Stimulated activated CD8-positive, alpha-beta memory T cell treated with anti-CD3 and anti-CD28 coated beads, Interleukin-4, amount 100 ng/mL, for 24 hours (primary cell): ENCODE results near the gene ACTN4.

Source experiments
- DNase-seq: peaks from one replicate; pipeline ENCODE4 v3.0.0-alpha.2; 2020; ENCODE audit warnings: low read depth

The ACTN4 gene

DNA sequence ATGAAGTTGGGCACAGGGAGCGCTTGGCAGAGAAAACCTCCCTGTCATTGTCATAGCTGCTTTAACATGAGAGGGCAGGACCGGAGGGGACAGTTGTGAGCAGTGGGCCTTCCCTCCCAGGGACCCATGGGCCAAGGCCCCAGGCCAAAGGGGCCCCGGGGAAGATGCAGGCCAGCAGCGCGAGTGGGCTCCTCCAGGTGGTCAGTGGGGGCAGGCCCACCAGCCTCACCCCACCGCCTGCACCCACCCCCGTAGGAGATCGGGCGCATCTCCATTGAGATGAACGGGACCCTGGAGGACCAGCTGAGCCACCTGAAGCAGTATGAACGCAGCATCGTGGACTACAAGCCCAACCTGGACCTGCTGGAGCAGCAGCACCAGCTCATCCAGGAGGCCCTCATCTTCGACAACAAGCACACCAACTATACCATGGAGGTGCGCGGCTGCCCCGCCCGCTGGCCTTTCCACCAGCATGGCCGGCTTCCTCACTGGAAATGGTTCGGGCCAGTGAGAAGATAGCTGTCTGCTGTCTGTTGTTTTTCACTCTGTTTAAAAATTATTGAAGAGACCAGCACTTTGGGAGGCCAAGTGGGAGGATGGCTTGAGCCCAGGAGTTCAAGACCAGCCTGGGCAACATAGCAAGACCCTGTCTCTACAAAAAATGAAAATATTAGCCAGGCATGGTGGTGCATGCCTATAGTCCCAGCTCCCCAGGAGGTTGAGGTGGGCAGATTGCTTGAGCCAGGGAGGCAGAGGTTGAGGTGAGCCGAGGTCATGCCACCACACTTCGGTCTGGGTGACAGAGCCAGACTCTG, 78.2 kb downstream of the ACTN4 start:
- no peak for DNase-seq

DNA sequence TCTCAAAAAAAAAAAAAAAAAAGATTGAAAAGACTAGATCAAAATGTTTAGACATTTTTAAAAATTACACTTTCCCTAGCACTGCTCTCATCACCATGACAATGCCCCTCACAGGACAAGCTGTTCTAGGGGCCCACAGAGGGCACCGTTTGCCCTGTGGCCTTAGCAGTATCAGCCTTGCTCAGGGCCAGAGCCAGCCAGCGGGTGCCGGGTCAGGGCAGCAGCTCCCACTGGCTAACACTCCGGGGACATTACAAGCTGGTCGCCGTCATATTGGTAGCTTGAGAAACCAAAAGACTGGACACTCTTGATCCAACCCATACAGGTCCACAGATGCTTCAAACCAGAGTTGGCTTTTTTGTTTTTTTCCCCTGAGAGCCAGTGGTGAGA, 78.8 kb downstream of the ACTN4 start:
- DNase-seq: no peak

DNA sequence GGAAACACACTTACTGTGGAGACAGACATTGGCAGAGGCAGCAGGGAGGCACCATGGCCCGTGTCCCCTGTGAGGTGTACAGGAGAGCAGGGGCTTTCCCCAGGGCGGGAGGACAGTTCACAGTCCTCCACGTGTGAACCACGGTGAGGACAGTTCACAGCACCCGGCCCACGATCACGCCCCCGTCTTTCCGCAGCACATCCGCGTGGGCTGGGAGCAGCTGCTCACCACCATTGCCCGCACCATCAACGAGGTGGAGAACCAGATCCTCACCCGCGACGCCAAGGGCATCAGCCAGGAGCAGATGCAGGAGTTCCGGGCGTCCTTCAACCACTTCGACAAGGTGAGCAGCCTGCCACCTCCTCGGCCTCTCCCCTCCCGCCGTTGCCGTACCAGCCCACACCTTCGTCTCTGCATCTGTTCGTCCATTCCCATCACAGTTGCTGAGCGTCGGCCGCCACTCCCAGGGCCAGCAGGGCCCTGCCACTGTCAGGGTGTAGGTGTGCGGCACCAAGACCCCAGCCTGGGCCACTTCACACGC, 79.4 kb downstream of the ACTN4 start:
- DNase-seq: peak; percentile 23

DNA sequence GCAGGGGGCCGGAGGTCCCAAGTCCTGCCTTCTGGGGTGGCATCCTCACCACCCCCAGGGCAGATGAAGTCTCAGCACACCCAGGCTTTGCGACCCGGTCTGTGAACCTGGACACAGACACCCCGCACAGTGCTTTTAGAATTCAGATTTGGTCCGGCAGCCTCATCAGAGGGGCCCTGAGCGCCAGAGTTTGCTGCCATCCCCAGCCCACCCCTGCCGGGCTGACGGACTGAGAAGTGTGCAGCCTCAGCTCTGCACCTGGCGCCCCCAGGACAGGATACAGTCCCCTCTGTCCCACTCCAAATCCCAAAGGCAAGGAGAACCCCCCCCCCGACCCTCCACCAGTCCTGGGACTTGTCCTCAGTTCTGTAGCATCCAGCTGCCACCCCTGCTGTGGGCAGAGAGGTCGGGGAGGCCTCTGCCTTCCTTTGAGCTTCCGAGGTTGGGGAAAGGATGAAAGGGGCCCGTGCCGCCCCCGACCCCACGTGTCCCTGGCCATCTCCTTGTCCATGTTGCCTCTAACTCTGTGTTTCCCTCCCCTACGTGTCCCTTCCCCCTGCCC, 79.9 kb downstream of the ACTN4 start:
- DNase-seq: no peak

DNA sequence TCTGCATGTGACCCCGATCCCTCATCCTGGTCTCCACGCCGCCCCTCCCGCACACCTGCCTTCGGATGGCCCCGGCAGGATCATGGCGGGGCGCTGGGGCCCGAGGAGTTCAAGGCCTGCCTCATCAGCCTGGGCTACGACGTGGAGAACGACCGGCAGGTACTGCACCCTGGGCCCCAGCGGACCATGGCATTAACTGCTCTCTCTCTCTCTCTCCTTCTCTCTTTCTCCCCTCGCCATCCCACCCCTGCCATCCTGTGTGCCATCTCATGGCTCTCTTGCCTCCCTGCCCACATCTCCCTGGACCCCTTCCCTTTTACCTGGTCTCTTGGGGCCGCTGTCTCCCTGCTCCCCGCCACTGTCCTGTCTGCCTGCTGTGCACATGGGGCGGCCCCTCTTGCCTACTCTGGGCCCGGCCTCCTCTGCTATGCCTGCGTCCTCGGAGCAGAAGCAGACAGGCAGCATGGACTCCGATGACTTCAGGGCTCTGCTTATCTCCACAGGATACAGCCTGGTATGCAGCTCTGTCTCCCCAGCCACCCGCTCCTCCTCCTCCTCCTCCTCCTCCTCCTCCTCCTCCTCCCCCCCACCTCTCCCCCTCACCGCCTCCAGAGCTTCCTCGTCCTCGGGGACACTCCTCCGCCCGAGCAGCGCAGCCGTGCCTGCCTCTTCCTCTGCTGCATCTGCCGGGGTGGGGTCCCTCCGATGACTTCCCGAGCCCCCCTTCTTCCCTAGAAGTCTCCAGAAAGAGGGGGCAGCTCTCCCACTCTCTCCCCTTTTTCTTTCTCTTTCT, 80.6 kb downstream of the ACTN4 start:
- DNase-seq: no peak

DNA sequence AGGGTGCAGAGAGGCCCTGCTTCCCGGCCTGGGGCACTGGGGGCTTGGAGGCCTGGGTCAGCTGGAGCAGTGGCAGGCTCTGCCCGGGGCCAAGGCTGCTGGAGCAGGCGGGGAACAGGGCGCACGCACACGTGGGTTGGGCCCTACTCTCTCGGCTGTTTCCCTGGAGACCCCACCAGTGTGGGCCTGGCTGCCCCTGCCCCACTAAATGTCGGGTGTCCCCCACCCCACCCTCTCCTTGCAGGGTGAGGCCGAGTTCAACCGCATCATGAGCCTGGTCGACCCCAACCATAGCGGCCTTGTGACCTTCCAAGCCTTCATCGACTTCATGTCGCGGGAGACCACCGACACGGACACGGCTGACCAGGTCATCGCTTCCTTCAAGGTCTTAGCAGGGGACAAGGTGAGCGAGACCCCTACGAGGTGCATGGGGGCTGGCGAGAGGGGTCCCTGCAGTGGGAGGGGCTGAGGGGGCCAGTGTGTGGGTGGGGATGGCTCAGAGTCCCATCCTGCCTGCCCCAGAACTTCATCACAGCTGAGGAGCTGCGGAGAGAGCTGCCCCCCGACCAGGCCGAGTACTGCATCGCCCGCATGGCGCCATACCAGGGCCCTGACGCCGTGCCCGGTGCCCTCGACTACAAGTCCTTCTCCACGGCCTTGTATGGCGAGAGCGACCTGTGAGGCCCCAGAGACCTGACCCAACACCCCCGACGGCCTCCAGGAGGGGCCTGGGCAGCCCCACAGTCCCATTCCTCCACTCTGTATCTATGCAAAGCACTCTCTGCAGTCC, 81.5 kb downstream of the ACTN4 start:
- DNase-seq: no peak

DNA sequence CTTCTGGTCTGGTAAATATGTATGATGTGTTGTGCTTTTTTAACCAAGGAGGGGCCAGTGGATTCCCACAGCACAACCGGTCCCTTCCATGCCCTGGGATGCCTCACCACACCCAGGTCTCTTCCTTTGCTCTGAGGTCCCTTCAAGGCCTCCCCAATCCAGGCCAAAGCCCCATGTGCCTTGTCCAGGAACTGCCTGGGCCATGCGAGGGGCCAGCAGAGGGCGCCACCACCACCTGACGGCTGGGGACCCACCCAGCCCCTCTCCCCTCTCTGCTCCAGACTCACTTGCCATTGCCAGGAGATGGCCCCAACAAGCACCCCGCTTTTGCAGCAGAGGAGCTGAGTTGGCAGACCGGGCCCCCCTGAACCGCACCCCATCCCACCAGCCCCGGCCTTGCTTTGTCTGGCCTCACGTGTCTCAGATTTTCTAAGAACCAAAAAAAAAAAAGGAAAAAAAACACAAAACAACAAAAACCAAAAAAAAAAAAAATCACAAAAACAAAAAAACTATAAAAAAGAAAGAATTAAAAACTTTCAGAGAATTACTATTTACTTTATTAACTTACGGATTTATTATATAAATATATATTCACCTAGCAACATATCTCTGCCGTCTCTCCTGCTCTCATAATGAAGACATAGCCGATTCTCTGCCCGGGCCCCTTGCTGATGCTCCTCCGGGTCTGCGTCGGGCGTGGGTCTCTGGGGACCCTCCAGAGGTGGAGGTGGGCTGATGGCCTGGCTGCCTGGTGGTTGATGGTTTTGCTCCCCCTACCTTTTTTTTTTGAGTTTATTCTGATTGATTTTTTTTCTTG, 82.4 kb downstream of the ACTN4 start:
- peak; percentile 65 for DNase-seq

DNA sequence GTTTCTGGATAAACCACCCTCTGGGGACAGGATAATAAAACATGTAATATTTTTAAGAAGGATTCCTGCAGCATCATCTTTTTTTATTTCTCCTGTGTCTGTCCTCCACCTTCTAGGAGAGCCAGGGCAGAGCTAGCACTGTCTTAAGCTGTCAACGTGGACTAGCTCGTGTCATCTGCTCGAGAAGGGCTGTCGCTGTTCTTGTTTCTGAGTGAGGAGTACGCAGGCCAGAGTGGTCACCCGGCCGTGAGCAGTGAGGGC, 83.0 kb downstream of the ACTN4 start:
- DNase-seq: no peak

DNA sequence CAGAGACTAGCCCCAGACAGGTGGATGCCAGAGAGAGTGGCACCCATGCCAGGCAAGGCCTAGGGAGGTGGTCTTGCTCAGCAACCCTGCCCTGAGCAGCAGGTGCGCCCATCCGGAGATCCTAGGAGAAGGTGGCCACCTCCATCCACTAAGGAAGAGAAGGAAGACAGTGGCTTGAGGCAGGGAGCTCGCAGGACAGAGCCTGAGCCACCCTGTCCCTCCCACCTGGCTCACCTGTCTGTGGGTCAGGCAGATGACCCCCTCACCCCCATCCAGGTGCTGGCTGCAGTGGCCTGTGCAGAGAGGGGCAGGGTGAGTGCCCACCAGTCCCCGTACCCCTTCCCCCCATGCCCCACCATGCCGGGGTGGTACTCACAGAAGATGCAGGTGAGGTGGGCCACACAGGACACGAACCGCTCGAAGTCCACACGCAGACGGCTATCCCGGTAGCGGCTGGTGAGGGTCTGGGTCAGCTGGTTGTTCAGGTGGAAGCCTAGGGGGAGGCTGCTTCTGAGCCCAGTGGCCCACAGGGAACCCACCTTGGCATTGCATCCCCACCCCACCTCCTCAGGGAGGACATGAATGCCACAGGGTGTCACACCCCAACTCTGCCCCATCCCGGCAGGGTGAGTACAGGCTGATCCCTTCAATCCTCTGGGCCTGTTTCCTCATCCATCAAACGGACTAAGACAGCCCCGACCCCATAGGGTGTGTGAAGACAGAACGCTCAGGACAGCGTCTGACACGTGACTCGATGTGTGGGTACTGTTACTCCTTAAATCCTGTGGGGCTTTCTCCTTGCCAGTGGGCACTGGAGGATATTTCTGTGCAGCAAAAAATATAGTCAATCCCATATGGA, 83.5 kb downstream of the ACTN4 start:
- no peak for DNase-seq

DNA sequence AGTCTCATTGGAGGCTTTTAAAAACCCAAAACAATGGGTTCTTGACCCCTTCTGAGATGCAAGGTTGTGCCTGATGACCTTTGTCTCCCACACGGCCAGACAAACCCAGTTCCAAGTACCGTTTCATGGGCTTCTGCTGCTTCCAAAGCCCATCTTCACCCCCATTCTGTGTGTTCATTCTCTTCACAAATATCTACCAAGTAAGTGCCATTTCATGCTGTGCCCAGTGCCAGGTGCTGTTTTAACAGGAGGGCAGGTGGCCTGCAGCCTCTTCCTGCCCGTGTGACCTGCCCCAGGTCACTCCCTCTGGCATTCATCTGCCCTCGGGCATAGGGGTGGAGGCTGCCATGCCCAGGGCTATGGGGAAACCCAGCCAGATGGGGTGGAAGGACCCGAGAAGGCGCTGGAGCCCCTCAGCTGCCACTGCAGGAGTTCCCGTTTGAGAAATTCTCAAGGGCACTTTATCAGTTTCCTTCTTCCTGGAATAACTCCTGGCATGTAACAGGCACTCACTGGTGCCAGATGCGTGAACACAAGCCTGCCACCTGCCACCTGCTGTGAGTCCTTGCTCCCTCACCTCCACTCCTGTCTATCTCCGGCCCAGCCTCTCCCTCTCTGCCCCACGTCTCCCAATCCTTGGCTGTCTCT, 84.3 kb downstream of the ACTN4 start:
- no peak for DNase-seq

DNA sequence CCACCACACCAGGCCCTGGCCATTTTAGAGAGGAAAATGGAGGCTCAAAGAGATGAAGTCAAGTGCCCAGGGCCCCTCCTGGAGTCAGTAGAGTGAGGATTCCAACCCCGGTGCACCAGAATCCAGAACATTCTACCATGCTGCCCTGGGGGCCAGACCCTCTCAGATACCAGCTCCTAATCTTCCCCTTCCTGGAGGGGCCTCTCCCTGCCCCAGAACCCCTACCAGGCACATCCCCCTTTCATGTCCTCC, 85.7 kb downstream of the ACTN4 start:
- no peak for DNase-seq

DNA sequence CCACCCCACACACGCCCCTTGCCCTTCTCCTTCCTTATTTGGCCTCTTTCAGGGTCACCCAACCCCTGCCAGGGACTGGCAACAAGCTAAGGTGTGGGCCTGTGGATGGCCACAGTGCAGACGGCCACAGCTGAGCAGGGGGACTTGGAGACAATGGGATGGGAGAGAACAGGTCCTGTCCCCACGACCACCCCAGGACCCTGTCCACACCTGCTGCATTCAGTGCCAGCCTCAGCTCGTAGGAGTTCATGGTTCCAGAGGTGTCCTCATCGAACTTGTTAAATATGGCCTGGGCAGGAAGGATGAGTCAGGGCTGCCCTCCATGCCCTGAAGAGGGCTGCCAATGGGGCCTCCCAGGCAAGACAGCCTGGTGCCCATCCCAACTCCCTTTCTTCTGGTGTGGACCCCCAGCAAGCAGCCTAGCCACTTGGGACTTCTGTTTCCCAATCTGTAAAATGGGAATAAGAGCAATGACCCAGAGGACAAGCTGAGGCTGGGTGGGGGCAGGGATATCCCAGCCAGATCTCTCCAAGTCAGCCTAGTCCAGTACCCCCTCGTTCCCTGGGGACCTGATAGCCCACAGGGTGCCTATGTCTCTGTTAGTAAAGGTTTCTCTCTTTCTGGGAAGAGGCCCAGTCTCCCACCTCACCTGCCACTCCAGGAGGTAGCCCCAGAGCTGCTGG, 86.2 kb downstream of the ACTN4 start:
- DNase-seq: no peak

DNA sequence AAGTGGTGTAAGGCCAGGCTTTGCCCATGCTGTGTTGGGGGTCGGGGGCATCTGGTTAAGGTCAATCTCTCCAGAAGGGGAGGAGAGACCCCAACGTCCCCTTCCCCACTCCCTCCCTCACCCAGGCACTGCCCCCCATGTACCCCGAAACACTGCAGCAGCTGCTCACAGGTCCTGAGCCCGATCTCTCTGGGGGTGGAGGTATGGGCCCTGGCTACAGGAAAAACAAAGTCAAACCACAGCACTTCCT, 86.7 kb downstream of the ACTN4 start:
- no peak for DNase-seq

DNA sequence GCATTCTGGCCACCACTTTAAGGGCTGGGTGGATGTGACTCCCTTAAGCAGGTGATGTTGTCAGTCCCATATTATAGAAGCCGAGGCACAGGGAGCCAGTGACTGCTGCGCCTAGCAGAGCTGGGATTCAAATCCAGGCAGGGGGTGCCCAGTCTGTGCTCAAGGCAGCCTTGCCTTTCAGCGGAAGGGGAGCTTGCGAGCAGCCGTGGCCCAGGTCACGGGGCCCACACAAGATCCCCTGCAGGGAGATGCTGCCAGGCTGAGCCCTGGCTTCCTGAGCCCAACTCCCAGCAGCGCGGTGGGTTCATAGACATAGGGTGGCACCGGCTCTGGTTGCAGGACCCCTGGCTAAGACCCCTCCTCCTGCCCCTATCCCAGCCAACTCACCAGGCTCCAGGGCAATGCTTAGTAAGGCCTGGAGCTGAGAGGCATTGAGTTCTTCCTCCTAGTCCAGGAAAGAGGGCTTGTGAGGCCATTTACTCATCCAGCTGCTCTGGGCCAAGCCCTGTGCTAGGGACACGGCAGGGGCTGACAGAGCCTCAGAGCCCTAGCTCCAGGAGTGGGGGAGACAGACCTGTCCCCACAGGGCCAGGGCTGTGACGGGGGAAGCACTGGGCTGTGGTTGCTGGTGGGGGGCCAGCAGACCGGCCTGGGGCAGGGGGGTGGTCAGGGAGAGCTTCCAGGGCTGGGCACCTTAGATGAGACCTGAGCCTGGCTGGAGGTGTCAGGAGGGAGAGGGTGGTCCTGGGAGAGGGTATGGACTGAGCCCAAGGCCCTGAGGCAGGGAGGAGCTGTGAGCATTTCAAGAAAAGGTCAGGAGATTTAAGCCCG, 87.2 kb downstream of the ACTN4 start:
- no peak for DNase-seq

DNA sequence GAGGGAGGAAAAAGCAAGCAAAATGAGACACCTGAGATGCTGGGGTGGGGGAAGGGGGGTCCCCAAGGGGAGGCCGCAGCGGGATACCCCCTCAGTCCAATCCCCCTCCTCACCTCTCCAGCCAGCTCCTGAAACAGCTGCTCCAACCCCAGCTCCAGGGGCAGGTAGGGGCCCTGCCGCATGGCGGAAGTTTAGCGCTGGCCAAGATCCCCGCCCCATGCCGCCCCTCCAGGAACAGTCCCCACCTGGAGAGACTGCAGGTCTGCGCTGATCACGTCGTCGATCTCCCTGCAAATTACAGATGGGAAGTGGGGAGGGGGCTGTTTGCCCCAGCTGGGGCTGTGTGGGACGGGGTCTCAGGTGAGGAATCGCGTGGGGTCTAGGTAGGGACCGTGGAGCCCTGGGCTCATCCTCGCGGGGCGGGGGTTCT, 87.8 kb downstream of the ACTN4 start:
- DNase-seq: no peak

DNA sequence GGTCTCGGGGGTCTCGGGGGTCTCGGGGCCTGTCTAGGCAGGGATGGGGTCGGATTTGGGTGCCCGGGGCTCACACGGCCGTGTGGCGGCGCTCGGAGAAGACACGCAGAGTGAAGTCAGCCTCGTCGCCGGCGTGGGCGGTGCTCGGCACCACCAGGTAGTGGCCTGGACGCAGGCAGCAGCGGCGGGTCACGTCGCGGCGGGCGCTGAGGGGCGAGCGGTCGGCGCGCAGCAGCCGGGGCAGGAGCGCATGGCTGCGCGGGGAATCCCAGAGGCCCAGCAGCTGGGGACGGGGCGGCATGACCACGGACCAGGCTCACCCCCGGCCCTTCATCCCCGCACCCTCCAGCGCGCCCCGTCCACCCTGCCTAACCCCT, 88.6 kb downstream of the ACTN4 start:
- DNase-seq: peak; percentile 45

DNA sequence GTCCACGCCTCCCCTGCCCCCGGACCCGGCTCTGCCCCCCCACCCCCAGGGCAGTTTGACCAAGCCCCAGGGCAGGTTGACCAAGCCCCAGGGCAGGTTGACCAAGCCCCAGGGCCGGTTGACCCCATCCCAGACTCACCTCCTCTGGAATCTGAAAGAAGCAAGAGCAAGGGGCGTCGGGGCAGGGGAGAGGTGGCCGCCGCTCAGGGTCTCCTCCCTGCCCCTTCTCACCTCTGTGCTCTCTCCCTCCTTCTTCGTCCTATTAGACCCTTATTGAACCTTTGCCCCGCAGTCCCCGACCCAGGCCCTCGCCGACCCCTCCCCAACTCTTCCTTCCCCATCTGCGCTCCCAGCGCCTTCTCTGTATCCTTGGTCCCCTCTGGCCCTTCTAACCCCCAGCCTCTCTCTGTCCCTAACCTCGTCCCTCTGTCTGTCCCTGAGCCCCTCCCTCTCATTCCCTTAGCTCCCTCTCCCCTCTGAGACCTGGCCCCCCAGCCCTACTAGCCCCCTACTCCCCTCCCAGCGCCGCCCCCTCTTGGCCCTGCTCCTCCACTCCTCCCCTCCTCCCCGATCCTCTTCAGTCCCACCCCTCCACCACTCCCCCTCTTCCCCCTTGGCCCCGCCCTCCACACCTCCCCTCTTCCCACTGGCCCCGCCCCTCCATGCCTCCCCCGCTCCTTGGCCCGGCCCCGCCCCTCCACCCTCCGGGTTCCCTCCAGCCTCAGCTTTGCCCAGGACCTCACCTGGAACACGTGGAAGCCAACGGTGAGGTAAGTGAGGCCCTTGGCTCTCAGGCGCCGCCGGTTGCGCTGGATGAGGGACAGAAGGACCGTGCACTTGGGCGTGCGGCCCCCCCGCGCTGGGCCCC, 89.2 kb downstream of the ACTN4 start:
- DNase-seq: peak; percentile 44

DNA sequence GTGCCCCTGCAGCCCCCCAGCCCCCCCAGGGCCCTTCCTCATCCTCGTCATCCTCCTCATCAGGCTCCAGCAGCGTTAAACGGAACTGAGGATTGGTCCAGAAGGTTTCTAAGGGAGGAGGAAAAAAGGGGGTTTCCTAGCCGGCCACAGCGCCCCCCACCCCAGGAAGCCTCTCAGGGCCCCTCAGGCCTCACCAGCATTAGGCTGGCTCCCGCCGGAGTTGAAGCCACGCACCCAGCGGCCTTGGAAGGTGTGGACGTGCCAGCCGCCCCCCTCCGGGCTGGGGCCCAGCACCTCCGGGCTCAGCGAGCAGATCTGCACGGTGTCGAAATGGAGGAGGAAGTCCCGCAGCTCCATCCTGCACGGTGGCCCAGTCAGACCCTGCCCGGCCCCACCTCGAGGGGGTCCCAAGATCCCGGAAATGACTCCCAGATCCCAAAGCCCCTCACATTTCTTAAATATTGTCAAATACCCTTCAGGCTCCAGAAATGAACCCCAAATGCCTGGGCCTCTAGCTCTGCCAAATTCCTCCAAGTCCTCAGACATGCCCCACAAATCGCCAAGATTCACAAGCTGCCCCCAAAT, 89.9 kb downstream of the ACTN4 start:
- DNase-seq: no peak
